HG02610 (cell line): ENCODE data around the gene RNF144A.

Experiments used
- ATAC-seq: cut with Tn5 transposase; IDR thresholded peaks from one replicate; pipeline ENCODE4 v1.9.1; 2021; ENCODE audit warnings: mild to moderate bottlenecking, moderate library complexity; ENCODE audit not compliant: unreplicated experiment

Gene RNF144A

DNA sequence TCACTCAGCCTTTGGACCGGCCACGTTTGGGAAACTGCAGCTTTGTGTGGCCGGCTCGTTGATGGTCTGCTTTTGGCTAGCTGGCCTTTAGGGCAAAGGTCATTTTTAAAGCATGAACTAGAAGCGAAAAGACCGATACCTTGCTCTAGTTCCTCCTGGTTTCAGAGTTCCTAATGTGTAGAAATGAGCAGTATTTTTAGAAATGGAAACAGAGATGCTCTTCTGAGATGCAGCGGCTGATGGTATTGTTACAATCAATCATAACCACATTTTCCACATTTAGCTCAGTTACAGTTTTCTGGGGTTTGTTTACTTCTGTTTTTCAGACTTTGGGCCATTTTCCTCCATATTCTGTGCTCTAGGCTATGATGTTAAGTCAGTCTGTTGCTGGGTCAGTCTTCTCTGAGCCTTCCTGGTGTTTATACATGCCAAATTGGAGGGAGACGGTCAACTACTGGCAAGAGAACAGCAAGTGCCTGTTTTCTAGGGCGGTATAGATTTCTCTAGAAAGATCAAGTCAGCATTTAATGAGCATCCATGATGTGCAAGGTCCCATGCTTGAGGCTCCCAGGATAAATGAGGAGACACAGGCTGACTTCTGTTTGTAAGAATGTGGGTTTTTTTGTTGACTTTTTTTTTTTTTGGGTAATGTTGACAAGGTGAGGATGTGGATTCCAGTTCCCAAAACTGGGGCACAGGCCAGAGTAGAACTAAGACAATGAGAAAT, 28.0 kb downstream of the RNF144A start:
- peak; percentile 87 for ATAC-seq

DNA sequence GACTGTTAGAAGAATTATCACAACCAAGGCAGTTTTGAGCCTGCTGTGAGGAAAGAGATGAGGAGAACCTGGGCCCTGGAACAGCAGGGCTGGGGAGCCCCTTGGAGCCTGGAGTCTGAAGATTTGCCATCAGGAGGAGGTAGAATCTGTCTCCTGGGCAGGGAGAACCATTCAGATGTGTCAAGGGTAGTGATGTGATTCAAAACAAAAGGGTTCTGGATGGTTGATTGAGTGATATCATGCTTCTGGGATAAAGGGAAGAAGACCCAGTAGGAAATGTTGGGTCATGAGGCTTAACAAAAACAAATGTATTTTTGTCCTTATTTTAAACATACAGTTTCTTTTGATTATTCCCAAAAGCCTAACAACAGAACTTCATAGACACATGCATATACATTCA, 28.6 kb downstream of the RNF144A start:
- no peak for ATAC-seq

DNA sequence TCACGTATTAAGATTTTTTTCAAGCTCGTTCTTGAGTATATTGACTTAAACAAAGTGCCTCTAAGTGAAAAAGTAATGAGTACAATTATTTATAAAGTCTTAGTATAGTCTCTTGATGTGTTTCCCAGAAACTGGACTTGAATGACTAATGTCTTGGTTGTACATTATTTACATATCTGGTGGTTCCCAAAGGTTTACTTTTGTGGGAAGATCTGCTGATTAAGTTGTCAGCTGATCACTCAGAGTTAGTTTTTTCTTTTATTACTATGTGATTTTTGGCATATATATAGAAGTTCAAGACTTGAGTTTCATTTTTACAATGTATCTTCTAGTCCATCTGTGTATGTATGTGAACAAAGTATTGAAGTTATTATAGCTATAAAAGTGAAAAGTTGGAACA, 29.5 kb downstream of the RNF144A start:
- no peak for ATAC-seq

DNA sequence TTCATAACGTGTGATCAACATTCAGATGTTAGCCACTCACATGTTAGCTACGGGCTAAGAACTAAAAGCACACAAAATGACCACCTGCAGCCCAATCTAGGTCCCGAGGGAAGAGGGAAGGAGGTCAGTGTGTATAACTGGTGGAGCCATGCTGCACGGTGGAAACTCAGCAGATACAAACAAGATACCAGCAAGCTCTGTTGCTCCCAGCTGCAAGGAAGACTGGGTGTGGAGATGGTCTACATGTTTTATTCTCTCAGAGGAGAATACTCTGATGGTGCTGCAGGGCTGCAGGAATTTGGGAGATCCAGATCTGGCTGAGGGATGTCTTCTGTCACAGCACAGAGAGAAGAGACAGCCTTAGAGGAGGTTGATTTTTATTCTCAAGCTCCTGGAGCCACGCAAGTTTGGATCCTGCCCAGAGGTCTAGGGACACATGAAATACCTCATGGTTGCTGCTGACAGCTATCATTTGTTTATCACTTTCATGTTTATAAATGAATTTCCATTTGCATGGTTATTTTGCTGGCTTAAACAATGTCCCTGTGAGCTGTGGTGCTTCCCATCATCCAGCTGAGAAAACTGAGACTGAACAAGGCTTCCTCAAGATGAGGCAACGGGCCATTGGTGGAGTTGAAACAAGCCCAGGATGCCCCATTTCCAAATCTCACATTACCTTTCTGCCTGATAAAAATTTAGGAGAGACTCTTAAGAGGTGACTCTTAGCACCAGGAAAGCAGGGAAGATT, 30.9 kb downstream of the RNF144A start:
- ATAC-seq, result no peak

DNA sequence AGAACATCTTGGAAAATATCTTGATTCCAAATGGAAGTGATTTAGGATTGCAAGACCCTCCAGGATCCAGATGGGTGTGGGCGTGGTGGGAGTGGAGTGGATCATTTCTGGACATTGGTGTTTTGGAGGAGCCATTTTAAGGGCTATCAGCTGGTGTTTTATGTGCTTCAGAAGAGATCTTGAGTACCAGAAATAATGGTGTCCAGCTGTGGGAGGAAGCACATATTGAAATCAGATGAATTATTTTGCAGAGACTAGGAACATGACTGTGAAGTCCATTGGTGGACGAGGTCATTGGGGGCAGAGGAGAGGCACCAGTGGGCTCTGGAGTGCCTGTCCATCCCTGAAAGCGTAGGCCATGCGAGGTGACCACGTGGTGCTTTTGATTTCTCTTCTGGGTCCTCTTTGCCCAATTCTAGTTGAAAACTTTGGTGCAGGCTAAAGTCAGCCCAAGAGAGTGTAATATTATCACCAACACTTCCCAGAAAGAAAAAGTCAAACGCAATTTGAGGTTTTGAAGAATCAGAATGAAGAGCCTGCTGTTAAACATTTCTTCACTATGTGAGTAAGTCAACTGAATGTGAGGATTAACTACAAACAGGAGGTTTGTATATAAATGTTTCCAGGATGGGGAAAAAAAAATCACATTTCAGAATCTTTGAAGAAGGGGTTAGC, 31.6 kb downstream of the RNF144A start:
- ATAC-seq, result no peak

DNA sequence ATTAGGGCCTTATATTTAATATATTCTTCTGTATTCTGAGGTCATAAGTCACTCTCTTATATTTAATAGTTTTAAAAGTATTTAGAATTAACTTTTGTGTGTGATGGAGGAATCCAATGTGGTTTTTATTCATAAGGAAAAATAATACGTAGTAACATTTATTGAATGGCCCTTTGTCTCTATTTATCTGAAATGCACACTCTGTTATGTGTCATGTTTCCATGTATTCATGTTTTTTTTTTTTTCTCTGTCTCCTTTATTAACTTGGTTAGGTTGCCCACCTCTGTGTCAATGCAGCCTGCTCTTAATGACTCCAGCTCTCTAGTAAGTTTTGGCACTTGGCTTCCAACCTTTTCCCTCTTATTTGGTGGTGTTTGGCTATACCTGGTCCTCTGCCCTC, 33.8 kb downstream of the RNF144A start:
- ATAC-seq, result no peak

DNA sequence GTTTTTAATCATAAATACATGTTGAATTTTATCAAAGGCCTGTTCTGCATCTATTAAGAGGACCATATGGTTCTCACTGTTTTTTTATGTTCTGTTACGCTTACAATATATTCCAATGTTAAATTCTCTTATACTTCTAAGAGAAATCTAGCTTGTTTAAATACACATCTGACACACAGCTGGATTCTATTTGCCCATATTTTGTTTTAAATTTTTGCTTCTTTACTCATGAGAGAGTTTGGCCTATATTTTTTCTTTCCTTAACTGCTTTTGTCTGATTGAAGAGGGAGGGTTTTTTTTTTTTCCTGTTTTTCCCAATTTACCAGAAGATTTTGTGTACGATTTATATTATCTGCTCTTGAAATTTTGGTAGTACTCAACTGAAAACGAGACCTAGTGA, 34.9 kb downstream of the RNF144A start:
- ATAC-seq, result no peak

DNA sequence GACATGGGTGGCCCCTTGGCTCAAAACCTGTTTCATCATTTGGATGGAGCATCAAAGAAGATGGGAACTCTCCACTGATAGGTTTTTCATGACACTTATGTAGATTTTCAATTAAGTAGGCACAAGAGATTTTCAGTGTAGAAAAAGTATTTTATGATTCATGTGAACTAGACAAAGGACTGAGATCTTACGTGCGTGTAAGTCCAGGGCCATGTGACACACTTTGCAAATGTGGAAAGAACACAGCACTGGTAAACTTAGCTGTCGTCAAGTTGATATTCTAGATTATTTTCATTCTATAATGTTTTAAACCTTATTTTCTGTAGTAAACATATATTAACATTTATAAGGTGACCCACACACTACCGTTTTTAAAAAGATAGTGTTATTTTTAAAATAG, 37.4 kb downstream of the RNF144A start:
- ATAC-seq, result no peak

DNA sequence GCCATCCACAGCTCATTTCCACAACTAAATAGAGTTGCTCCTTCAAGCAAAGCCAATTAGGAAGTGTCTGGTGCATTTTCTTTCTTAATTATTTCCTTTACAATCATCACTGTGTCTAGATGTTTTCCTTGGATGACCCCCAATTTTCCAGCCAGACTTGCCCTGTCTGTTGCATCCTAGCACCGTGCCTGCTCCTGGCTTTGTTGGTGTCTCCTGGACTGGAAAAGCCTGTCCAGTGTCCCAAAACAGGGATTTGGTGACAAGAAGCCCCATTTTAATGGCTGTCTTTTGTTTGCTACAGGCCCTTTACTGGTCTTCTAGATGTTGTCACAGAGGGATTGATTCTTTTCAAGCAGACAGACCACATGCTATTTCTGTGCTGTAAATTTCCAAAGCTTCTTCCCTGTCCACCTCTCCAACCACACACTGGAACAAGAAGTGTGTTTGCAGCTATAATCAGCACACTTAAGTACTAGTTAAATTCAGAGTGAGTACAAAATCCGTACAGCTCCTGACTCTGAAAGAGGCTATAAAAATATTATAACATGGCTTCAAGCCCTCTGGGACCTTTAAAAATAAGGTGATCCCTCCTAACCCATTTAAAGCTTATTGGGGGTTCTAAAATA, 38.4 kb downstream of the RNF144A start:
- no peak for ATAC-seq

DNA sequence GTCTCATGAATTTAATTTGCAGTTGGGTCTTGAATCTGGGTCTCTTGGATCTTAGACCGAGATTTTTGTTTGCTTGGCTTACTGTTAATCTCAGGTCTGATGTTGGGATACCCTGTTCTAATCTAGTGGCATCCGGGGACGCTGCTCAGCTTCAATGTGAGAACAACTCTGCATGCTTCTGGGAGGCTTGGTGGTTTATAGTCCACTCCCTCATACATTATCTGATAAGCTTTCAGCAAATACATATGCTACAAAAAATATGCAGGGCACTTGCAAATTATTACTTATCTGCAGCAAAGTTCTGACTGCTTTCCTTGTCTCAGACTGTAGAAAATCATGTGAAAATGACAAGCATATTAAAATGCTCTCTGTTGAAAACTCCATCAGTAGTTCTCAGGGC, 39.4 kb downstream of the RNF144A start:
- no peak for ATAC-seq

DNA sequence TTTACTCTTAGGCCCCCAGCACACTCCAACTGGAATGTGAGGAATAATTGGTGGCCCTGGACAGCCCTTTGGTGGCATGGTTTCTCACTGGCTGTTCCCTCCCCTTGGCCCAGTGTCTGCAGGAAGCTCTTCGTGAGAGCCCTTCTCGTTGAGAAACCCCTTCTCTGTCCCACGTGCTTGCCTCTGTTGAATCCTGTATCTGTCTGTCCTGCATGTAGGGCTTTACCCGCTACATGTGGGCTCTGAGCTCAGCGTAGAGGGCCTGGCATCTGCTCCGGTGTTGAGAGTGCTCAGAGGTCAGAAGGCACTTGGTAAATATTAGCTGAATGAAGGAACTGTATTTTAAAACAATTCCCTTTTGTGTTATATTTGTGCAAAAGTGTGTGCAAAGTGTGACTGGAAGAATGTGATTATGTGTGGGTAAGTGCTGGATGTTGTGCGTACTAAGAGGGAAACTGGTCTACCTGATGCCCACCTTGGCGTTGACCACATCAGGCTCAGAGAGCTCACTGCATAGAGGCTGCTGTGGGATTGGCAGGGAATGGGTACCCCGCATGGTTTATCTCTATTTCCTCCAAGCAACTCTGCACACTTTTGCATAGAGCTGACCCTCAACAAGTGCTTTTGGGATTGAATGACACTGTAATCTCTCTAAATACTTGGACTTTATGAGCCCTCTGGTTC, 40.0 kb downstream of the RNF144A start:
- no peak for ATAC-seq

DNA sequence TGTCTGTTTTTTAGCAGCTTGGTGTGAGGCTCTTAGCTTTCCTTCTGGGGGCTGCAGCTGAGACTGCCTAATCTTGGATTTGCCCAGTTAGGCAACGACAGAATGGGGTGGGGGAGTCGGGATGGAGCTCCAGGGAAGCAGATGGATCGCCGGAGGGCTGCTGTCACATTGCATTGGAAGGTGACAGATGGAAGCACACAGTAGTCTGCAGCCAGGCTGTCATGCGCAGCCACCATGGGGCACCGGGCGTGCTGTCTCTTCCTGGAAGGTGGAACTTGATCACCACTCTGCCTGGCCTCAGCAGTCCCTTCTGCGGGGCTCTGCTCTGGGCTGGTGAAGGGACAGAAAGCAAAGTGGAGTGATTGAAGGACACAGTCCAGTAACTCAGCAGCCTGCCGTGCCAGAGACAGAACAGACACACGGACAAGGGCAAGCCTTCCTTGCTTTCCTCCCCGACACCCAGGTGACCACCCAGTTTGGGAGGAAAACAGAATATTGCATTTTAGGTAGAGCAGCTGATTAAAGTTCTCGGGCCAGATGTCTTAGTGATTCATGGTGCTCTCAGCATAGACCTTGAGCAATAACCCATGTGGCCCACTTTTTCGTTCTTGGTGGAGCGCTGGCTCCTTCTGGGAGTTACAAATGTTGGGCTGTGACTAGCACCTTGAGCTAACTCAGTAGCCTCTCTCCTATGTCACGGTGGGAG, 40.9 kb downstream of the RNF144A start:
- ATAC-seq, result no peak

DNA sequence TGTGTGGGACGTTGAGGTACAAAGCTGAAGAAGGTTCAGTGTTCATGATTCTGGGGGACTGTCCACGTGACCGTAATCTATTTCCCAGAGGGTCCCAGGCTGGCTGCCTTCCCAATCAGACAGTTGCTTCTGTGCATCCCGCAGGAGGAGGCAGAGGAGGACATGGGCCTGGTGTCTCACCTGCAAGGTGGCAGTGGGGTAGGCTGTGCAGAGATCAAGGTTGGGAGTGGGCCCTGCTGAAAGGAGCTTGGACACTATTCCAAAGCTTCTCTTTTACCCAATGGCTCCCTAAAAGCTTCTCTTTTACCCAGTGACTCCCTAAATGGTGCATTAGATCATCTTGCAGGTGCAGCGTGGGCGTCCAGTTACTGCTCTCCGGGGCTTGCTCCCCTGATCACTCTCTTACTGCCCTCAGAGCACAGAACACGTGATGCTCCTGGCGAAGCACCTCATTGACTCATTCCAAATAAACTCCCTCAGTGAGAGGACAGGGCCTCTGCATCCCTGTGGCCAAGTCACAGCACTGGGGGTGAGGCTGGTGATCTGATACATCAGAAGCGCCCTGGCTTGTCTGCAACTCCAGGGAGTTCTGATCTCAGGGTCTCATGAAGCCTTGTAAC, 41.5 kb downstream of the RNF144A start:
- ATAC-seq, result no peak

DNA sequence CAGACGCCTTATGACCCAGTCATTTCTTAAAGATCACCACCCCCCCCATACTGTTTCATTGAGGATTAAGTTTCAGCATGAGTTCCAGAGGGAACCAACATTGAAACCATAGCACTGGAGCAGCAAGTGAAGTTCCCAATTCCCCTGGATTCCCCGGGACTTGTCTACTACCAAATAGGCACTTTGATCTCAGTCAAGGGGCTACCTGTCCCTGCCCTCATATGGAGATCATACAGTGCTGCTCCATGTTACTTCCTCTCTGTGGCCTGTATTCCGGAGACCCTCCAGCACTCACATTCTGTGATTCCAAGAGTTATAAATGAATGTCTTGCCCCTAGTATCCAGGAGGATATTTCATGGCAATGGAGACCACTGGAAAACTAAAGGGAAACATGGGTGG, 42.5 kb downstream of the RNF144A start:
- no peak for ATAC-seq

DNA sequence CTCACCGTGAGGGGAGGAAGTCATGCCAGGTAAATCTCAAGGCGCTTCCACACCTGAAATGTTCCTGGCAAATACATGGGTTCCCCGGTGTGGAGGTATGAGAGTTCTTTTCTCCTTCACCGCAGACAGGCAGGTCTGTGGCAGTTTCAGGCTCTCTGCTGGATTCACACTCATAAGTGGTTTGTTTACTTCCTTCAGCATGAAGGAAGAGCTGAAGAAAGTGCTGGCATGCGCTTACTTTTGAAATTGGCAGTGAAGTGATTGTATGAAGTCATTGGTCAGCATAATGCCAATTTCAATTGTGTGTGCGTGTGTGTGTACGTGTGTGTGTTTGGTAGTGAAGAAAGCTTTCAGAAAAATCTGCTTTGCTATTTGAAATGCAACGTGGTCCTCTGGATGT, 43.4 kb downstream of the RNF144A start:
- ATAC-seq, result no peak

DNA sequence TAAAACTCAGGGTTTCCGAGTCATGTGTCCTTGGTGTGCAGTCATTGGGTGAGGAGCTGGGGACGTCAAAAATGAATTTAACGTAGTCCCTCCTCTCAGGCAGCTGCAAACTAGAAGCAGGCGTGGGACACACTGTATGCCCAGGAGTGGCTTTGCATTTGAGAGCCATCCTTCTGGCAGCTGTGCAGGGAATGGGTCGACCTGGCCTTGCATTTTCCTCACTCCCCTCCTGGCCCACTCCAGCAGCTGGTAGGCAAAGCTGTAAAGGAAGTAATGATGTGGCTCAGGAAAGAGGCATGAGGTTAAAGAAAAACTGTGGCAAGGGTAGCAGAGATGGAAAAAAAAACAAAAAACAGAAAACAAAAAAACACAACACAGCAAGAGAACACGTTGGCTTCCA, 46.5 kb downstream of the RNF144A start:
- ATAC-seq, result no peak

DNA sequence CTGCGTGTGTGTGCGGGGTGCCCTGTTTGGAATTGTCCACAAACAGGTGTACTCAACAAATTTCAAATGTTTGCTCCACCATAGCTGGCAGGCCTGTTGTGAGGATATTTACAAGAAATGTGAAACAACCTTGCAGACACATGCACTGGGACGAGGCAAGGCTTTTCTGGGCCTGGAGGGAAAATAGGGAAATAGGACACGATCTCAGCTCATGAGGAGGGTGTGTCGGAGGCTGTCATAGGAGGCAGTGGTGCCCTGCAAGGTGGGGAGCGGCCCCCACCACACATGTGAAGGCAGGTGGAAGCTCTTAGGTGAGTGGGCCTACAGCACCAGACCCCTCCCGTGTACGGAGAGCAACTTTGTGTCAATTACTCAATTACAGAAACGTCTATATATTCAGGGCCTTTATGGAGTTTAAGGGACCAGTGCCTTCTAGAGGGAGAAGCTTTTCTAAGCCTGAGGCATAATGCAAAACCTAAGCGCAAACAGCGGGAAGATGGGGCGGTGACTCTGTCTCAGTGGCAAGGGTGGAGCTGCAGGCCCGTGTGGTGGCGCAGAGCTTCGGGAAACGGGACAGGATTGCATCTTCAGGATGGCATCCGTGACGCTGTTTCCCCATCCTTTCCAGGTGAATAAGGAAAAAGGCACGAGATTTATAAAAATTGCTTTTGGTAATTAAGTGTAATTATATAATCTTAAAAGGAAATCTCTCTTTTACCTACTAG, 48.0 kb downstream of the RNF144A start:
- no peak for ATAC-seq

DNA sequence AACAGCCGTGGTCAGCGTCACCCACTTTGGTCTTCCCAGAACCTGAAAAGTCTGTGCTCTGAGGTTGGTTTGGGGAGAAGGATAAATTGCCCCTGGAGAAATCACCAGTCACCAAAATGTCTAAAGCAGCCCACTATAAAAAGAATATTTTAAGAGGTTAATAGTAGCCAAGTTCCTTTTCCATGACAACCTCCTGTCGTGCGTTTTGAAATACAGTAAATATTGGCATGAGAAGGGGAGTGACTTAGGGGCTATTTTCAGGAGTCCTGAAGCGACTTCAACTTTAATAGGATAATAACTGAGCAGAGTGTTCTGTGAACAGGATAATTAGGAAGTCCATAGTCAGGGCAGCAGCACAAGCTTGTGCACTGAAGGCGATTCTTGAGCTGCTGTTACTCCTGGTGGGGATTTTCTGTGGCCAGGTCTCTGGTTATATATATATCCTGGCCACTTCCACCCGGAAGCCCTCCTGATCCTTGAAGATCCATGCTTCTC, 49.3 kb downstream of the RNF144A start:
- no peak for ATAC-seq

DNA sequence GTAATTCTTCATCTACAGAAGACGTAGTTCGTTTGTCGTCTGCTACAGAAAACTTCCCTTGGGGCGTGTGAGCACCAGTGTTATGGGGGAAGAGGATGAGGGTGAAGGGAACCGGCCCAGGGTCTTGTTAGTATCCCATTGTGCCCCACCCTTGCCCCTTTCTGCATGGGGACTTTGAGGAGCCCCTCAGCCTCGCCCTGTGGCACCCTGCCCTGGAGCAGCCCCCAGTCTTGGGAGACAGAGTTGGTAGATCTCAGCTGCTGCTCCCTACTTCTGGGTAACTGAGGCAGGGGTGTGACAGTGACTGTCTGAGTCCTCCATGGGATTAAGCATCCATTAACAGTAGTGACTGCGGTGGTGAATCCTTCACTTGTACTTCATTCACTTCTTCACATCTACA, 50.1 kb downstream of the RNF144A start:
- no peak for ATAC-seq
